ENCODE measurements around the gene AFF3.

AFF3 gene

DNA sequence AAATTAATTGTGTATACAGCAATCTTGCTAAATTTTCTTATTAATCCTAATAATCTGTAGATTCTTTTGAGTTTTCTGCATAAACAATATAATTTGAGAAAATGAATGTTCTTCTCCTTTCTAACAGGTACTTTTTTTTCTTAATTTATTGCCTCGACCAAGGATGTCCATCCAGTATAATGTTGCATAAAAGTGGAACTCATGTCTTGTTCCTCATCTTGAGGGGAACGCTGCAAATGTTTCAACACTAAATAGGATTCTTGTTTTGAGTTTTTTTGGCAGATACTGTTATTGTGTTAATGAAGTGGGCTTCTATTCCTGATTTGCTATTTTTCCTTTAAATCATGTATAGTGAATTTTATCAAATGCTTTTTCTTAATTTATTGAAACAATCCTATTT, 408.2 kb downstream of the AFF3 start:
- TF ChIP-seq TCF12 (IDR thresholded peaks at IDR 0.05; ENCODE audit: low read depth) (no peak), EP300 (IDR thresholded peaks at IDR 0.05; ENCODE audit: borderline replicate concordance) (no peak), NFIC (IDR thresholded peaks at IDR 0.05) (no peak), MAX (IDR thresholded peaks at IDR 0.05) (no peak), CREB1 (IDR thresholded peaks at IDR 0.05; ENCODE audit: low read depth) (no peak), USF1 (IDR thresholded peaks at IDR 0.05) (no peak), TEAD4 (IDR thresholded peaks at IDR 0.05) (no peak), RAD21 (IDR thresholded peaks at IDR 0.05; ENCODE audit: low read depth) (no peak), FOXM1 (IDR thresholded peaks at IDR 0.05; ENCODE audit: borderline replicate concordance, low read depth) (no peak), TAF1 (IDR thresholded peaks at IDR 0.05; ENCODE audit: low read depth) (no peak), YY1 (IDR thresholded peaks at IDR 0.05; ENCODE audit: low read depth) (no peak), CEBPB (IDR thresholded peaks at IDR 0.05) (no peak), ZBTB7A (IDR thresholded peaks at IDR 0.05; ENCODE audit: low read depth) (no peak), EGR1 (IDR thresholded peaks at IDR 0.05) (no peak)
- TF ChIP-seq, protein P1, sequence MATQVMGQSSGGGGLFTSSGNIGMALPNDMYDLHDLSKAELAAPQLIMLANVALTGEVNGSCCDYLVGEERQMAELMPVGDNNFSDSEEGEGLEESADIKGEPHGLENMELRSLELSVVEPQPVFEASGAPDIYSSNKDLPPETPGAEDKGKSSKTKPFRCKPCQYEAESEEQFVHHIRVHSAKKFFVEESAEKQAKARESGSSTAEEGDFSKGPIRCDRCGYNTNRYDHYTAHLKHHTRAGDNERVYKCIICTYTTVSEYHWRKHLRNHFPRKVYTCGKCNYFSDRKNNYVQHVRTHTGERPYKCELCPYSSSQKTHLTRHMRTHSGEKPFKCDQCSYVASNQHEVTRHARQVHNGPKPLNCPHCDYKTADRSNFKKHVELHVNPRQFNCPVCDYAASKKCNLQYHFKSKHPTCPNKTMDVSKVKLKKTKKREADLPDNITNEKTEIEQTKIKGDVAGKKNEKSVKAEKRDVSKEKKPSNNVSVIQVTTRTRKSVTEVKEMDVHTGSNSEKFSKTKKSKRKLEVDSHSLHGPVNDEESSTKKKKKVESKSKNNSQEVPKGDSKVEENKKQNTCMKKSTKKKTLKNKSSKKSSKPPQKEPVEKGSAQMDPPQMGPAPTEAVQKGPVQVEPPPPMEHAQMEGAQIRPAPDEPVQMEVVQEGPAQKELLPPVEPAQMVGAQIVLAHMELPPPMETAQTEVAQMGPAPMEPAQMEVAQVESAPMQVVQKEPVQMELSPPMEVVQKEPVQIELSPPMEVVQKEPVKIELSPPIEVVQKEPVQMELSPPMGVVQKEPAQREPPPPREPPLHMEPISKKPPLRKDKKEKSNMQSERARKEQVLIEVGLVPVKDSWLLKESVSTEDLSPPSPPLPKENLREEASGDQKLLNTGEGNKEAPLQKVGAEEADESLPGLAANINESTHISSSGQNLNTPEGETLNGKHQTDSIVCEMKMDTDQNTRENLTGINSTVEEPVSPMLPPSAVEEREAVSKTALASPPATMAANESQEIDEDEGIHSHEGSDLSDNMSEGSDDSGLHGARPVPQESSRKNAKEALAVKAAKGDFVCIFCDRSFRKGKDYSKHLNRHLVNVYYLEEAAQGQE (IDR thresholded peaks at IDR 0.05; ENCODE audit: low read depth): no peak

DNA sequence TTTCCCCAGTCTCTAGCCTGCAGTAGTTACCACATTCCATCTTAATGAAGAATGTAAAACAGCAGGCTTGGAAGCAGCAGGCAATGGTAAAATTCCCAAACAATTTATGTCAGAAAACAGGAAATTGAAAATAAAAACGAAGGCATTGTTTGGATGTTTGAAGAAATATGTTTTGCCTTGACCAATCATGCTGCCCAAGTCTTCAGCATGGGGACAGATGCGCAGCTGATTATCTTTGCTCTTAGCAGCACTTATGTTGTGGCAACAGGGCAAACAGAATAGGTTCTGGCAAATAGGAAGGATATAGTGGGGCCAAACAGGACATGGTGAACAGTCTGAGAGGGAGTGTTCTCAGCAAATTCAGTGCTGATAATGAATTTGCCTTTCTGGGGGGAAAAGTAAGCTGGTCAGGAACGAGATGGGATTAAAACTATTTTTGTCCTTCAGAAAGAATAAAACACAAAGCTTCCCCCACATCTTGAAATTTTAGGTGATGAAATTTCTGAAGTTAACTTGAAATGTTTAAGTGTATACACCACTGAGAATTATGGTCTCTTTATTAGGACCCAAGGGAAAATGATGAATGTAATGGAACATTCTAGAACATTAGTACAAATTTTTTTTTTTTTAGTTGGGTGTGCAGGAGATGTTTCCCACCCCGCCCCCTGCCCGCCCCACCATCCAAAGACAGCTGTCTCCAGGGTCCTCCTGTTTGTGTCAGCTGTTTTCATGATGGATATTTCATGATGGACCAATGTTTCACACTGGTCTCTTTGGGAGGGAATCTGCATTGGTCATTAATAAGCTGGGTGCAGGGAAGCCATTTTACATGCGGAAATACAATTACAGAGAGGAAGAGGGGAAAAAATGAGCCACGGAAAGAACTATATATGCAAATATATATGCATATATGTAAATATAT, 413.0 kb downstream of the AFF3 start:
- no peak for TF ChIP-seq MAX (IDR thresholded peaks at IDR 0.05)
- no peak for TF ChIP-seq TCF12 (IDR thresholded peaks at IDR 0.05; ENCODE audit: low read depth)
- TF ChIP-seq EGR1 (IDR thresholded peaks at IDR 0.05): no peak
- TF ChIP-seq TEAD4 (IDR thresholded peaks at IDR 0.05): no peak
- TF ChIP-seq USF1 (IDR thresholded peaks at IDR 0.05): no peak
- no peak for TF ChIP-seq RAD21 (IDR thresholded peaks at IDR 0.05; ENCODE audit: low read depth)
- no peak for TF ChIP-seq TAF1 (IDR thresholded peaks at IDR 0.05; ENCODE audit: low read depth)
- TF ChIP-seq NFIC (IDR thresholded peaks at IDR 0.05): no peak
- no peak for TF ChIP-seq EP300 (IDR thresholded peaks at IDR 0.05; ENCODE audit: borderline replicate concordance)
- TF ChIP-seq, protein P1 (IDR thresholded peaks at IDR 0.05; ENCODE audit: low read depth): no peak

DNA sequence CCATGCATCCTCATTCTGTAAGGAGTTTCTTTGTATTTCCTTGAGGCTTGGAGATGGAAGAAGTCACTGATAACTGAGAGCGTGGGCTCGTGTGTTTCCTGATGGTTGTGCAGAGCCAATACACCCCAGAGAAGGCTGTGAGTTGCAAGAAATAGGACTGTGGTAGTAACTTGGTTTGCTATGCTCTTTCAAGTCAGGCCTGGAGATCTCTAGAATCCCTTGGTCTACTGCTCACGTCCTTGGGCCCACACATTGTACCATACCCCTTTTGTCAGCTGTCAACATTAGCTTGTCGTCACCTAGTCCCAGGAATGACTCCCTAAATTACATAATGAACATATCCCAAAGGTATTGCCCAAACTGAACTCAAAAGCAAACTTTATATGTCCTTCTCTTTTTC, 414.2 kb downstream of the AFF3 start:
- TF ChIP-seq YY1 (IDR thresholded peaks at IDR 0.05; ENCODE audit: low read depth): no peak
- no peak for TF ChIP-seq MAX (IDR thresholded peaks at IDR 0.05)
- TF ChIP-seq TAF1 (IDR thresholded peaks at IDR 0.05; ENCODE audit: low read depth): no peak
- no peak for TF ChIP-seq TEAD4 (IDR thresholded peaks at IDR 0.05)
- no peak for TF ChIP-seq TCF12 (IDR thresholded peaks at IDR 0.05; ENCODE audit: low read depth)
- TF ChIP-seq EP300 (IDR thresholded peaks at IDR 0.05; ENCODE audit: borderline replicate concordance): no peak
- no peak for TF ChIP-seq EGR1 (IDR thresholded peaks at IDR 0.05)
- TF ChIP-seq, protein P1 (IDR thresholded peaks at IDR 0.05; ENCODE audit: low read depth): no peak

- TF ChIP-seq EP300 (IDR thresholded peaks at IDR 0.05; ENCODE audit: borderline replicate concordance) (no peak), NFIC (IDR thresholded peaks at IDR 0.05) (no peak), YY1 (IDR thresholded peaks at IDR 0.05; ENCODE audit: low read depth) (no peak), MAX (IDR thresholded peaks at IDR 0.05) (no peak), EGR1 (IDR thresholded peaks at IDR 0.05) (no peak)
These were observed 415.2 kb downstream of the AFF3 start for GRCh38 chr2:99727199-99727598.

Measured in Ishikawa (cell line).